GM18505 (cell line): Measurements from ENCODE around the gene TNFAIP8.

Experiments
- ATAC-seq: cut with Tn5 transposase; IDR thresholded peaks from one replicate; pipeline ENCODE4 v1.9.1; 2021; ENCODE audit not compliant: unreplicated experiment
- POLR2A ChIP-seq: IDR thresholded peaks from 4 replicates; pipeline ENCODE4 v1.6.1; 2011; ENCODE audit warnings: borderline replicate concordance; ENCODE audit not compliant: insufficient read depth, insufficient read length; ENCODE audit errors: extremely low read depth

Gene TNFAIP8

GRCh38 chr5:119377066-119377465 is 21.2 kb downstream of the TNFAIP8 start:
- ATAC-seq, result no peak
- TF ChIP-seq POLR2A, result no peak

- no peak for TF ChIP-seq POLR2A
- ATAC-seq, result no peak
Measured at GRCh38 chr5:119378075-119378700, 22.4 kb downstream of the TNFAIP8 start.

GRCh38 chr5:119379096-119379495 is 23.3 kb downstream of the TNFAIP8 start:
- no peak for ATAC-seq
- no peak for TF ChIP-seq POLR2A

- ATAC-seq, result peak; percentile 45
- TF ChIP-seq POLR2A, result no peak
Measured at GRCh38 chr5:119379942-119380547, 24.2 kb downstream of the TNFAIP8 start.

- no peak for TF ChIP-seq POLR2A
- no peak for ATAC-seq
Measured at GRCh38 chr5:119382169-119382568, 26.4 kb downstream of the TNFAIP8 start.

- no peak for TF ChIP-seq POLR2A
- no peak for ATAC-seq
Measured at GRCh38 chr5:119383008-119383407, 27.2 kb downstream of the TNFAIP8 start.

- ATAC-seq, result no peak
- no peak for TF ChIP-seq POLR2A
Measured at GRCh38 chr5:119385136-119385535, 29.3 kb downstream of the TNFAIP8 start.

- no peak for TF ChIP-seq POLR2A
- no peak for ATAC-seq
Measured at GRCh38 chr5:119385536-119386128, 29.8 kb downstream of the TNFAIP8 start.

GRCh38 chr5:119386596-119387344 is 31.0 kb downstream of the TNFAIP8 start:
- ATAC-seq, result no peak
- TF ChIP-seq POLR2A, result no peak

GRCh38 chr5:119387945-119388618 is 32.3 kb downstream of the TNFAIP8 start:
- ATAC-seq, result no peak
- TF ChIP-seq POLR2A, result no peak

- TF ChIP-seq POLR2A, result no peak
- ATAC-seq, result no peak
Measured at GRCh38 chr5:119388619-119389190, 32.9 kb downstream of the TNFAIP8 start.

GRCh38 chr5:119389288-119390030 is 33.6 kb downstream of the TNFAIP8 start:
- ATAC-seq, result no peak
- no peak for TF ChIP-seq POLR2A
